ENCODE data around the gene PDPK1.

DNA sequence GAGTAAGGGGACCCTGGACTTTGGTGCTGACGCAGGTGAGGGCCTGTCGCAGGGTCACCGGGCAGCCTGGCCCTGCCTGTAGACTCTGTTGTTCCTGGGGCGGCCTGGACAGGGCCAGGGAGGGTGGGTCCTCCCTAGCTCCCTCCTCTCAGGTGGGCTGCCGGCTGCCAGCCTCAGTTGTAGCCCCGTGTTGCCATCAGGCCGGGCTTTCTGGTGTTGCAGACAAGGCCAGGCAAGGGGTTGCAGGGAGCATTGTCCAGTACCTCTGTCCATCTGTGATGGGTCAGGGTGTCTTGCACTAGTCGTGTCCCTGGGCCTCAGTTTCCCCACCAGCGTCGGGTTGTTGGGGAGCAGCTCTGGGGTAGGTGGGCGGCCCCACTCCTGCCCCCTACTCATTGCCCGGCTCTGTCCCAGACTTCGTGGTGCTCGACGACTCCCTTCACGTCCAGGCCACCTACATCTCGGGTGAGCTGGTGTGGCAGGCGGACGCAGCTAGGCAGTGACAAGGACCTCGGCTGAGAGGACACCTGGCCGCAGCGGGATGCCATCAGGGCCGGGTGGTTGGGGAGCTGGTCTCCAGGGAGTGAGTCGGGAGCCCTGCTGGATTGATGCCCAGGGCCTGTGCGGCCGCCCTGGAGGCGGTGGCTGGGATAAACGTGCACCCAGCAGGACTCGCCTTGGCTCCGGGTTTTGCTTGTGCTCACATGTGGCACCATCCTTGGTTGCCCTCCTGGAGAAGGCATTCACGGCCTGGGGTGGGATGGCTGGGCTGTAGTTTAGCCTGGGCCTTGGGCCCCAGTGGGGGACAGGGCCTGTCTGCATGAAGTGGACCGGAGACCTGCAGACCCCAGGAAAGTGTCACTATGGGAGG, 8.5 kb upstream of the PDPK1 start:
- TF ChIP-seq, protein P1, sequence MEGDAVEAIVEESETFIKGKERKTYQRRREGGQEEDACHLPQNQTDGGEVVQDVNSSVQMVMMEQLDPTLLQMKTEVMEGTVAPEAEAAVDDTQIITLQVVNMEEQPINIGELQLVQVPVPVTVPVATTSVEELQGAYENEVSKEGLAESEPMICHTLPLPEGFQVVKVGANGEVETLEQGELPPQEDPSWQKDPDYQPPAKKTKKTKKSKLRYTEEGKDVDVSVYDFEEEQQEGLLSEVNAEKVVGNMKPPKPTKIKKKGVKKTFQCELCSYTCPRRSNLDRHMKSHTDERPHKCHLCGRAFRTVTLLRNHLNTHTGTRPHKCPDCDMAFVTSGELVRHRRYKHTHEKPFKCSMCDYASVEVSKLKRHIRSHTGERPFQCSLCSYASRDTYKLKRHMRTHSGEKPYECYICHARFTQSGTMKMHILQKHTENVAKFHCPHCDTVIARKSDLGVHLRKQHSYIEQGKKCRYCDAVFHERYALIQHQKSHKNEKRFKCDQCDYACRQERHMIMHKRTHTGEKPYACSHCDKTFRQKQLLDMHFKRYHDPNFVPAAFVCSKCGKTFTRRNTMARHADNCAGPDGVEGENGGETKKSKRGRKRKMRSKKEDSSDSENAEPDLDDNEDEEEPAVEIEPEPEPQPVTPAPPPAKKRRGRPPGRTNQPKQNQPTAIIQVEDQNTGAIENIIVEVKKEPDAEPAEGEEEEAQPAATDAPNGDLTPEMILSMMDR (IDR thresholded peaks at IDR 0.05), result no peak
- TF ChIP-seq POLR2A (IDR thresholded peaks at IDR 0.05) (no peak), EP300 (IDR thresholded peaks at IDR 0.05) (no peak)

Measured in tibial nerve (tissue), 4 donors.